Esophagus squamous epithelium (tissue), 5 donors: ENCODE results near the gene NLGN1. TPM values are rescaled to one million over a fixed set of nuclear protein-coding genes. Genes with fewer than 3 reads are reported as not detected.

Source experiments
- DNase-seq: peaks from one replicate; lab custom pipeline; 2025; lab: John Stamatoyannopoulos, UW
- H3K27ac ChIP-seq, 4 donors: fragments of 200-600 bp; sonication (generic); one replicate each; pipeline ENCODE4 v1.5.1; 2016 to 2019; ENCODE audit warnings: mild to moderate bottlenecking in 1 of 4
- H3K27me3 ChIP-seq, 4 donors: fragments of 200-600 bp; sonication (generic); 1 replicate in 3 of 4; 2 replicates in 1 of 4; pipeline versions ENCODE4 v1.5.1 to v1.6.0; 2017 to 2021; ENCODE audit warnings: antibody characterized with exemption in 1 of 4
- H3K36me3 ChIP-seq, 3 donors: fragments of 200-600 bp; sonication (generic); one replicate each; pipeline ENCODE4 v1.5.1; 2016 to 2019
- H3K4me1 ChIP-seq, 3 donors: fragments of 200-600 bp; sonication (generic); one replicate each; pipeline ENCODE4 v1.5.1; 2017 to 2019
- H3K4me3 ChIP-seq, 4 donors: fragments of 200-600 bp; sonication (generic); 1 replicate in 3 of 4; 2 replicates in 1 of 4; pipeline ENCODE4 v1.5.1; 2016 to 2019; ENCODE audit warnings: mild to moderate bottlenecking in 2 of 4, moderate library complexity in 1 of 4
- H3K9me3 ChIP-seq, 3 donors: fragments of 200-600 bp; sonication (generic); one replicate each; pipeline ENCODE4 v1.5.1; 2016 to 2019
- POLR2A ChIP-seq, 4 donors: fragments of 450-650 bp; IDR thresholded peaks; one replicate each; pipeline ENCODE4 v1.6.1; 2017; ENCODE audit warnings: antibody characterized with exemption in 4 of 4, mild to moderate bottlenecking in 4 of 4, moderate library complexity in 3 of 4
- WGBS, 2 donors: methylation state at CpG; one replicate each; pipeline ENCODE4 v1.1.5; 2018; 5-methylcytosine and 5-hydroxymethylcytosine counted together
- intact Hi-C: fragments of 100-400 bp; cut with DNase I; formaldehyde crosslinking; loops from one replicate; pipeline ENCODE4 v1.15.0; 2022
- total RNA-seq, 4 donors: library from RNA; depleted of rRNA; stranded (reverse); fragments of >200 nt; gene quantifications; one replicate each; pipeline ENCODE4 v1.1.0, GENCODE V29; 2016
- TF ChIP-seq, protein P1 (sequence below), 6 experiments: fragments of 450-650 bp in 4 of 6; fragments of 200-600 bp in 2 of 6; sonication (generic) in 2 of 6; IDR thresholded peaks; one replicate each; pipeline ENCODE4 v1.5.1; 2016 to 2019; ENCODE audit warnings: antibody characterized with exemption in 6 of 6, mild to moderate bottlenecking in 4 of 6, moderate library complexity in 4 of 6
- donor health status: DM: yes; HTN: yes; CAD: no.

The NLGN1 gene
- total RNA-seq, 4 donors from 2014 or later, result 0.34 to 12.6 (median 2.9) TPM

DNA sequence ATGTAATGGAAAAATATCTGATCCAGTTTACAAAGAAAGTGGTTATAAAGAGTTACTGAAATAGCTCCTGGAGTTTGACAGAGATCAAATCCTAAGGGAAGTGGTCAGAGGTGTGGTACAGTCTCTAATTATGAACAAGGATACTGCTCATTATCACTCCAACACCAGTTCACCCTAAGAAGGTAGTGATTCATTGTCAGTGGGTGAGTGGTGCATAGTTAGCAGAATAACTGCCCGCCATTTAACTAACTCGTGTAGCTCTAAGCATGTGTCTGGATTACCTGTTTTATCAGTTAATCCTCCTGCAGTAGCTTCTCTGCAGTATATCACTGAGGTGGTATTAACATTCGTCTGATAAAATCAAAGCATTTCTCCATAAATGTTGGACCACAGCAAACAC lies 700.1 kb downstream of the NLGN1 start:
- Histone ChIP-seq H3K4me3 (no peak overlapping the region), H3K27ac (no peak overlapping the region), H3K4me1 (no peaks in the 10 kb centered on the region), H3K36me3 (no peaks in the 10 kb centered on the region), H3K9me3 (no peaks in the 10 kb centered on the region), H3K27me3 (no peaks in the 10 kb centered on the region)
- 79 to 87% methylated on average over 3 of the region's 3 CpGs for WGBS, 2 donors
- TF ChIP-seq, protein P1, sequence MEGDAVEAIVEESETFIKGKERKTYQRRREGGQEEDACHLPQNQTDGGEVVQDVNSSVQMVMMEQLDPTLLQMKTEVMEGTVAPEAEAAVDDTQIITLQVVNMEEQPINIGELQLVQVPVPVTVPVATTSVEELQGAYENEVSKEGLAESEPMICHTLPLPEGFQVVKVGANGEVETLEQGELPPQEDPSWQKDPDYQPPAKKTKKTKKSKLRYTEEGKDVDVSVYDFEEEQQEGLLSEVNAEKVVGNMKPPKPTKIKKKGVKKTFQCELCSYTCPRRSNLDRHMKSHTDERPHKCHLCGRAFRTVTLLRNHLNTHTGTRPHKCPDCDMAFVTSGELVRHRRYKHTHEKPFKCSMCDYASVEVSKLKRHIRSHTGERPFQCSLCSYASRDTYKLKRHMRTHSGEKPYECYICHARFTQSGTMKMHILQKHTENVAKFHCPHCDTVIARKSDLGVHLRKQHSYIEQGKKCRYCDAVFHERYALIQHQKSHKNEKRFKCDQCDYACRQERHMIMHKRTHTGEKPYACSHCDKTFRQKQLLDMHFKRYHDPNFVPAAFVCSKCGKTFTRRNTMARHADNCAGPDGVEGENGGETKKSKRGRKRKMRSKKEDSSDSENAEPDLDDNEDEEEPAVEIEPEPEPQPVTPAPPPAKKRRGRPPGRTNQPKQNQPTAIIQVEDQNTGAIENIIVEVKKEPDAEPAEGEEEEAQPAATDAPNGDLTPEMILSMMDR (IDR thresholded peaks at IDR 0.05), result no peak
- TF ChIP-seq POLR2A (IDR thresholded peaks at IDR 0.05), result no peak
- no peak for DNase-seq
- intact Hi-C loops, result no loop called here

DNA sequence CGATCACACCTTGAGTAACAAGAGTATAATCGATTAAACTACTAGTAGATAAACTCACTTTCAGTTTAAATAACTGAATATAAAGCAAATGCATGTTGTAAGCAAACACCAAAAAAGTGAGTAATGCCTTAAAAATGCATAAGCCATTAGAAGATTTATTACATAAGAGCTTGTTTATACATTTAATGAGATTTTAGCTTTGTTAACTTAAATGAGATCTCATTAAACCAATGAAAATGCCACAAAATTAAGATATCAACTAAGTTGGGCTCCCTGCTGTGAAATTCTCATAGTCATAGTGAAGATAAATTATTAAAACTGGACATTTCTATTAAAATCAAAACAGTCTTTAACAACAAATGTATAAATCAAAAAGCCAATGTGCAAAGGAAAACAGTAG lies 701.2 kb downstream of the NLGN1 start:
- 76 to 80% methylated on average over 2 of the region's 2 CpGs for WGBS, 2 donors
- H3K4me3 ChIP-seq, result no peak overlapping the region
- DNase-seq, result no peak
- H3K27ac ChIP-seq, result no peak overlapping the region
- no peaks in the 10 kb centered on the region for H3K9me3 ChIP-seq
- no peak for TF ChIP-seq POLR2A (IDR thresholded peaks at IDR 0.05)
- TF ChIP-seq, protein P1 (IDR thresholded peaks at IDR 0.05), result no peak
- H3K4me1 ChIP-seq, result no peaks in the 10 kb centered on the region
- intact Hi-C loops, result no loop called here
- H3K36me3 ChIP-seq, result no peaks in the 10 kb centered on the region
- no peaks in the 10 kb centered on the region for H3K27me3 ChIP-seq

DNA sequence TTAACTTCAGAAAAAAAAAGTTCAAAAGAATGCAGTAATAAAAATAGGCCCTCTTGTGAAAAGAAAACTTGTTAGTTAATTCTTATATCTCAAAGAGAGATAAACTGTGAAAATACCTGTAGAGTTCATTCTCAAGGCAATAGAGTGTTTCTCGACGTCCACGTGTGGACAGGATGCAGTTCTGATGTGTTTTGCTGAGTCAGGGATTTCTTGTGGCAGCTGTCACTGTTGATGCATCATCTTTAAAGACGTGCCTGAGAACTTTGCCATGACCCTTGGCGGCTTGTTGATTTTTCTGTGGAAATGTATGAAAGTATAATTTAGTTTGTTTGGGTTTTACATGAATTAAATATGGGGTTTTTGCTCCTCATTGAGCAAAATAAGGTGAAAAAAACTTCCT lies 702.2 kb downstream of the NLGN1 start:
- DNase-seq, result no peak
- Histone ChIP-seq H3K36me3 (no peaks in the 10 kb centered on the region), H3K27me3 (no peaks in the 10 kb centered on the region), H3K4me3 (no peak overlapping the region), H3K4me1 (no peaks in the 10 kb centered on the region), H3K27ac (no peak overlapping the region), H3K9me3 (no peaks in the 10 kb centered on the region)
- intact Hi-C loops, result no loop called here
- WGBS, 2 donors, result 72 to 78% methylated on average over 5 of the region's 5 CpGs
- TF ChIP-seq, protein P1 (IDR thresholded peaks at IDR 0.05), result no peak
- TF ChIP-seq POLR2A (IDR thresholded peaks at IDR 0.05), result no peak

DNA sequence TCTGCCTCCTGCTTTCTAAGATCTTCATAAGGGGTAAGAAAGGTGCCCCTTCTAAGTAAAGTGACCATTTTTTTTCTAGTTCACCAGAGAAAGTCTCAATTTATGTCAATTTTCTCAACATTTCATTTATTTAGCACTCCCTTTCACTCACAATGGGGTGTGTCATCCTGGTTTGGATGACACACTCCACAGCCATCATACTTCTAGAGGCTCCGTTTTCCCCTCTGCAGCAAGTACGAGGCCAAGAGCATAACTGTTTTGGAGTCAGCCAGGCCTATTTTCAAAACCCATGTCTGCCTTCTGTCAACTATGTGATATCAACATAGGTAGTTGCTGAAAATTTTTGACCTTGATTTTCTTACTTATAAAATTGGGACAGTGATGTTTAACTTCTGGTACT lies 703.2 kb downstream of the NLGN1 start:
- no peaks in the 10 kb centered on the region for H3K27me3 ChIP-seq
- no peak overlapping the region for H3K4me3 ChIP-seq
- WGBS, 2 donors, result 84 to 85% methylated on average over 2 of the region's 2 CpGs
- intact Hi-C loops, result no loop called here
- no peak overlapping the region for H3K27ac ChIP-seq
- no peak for DNase-seq
- no peaks in the 10 kb centered on the region for H3K4me1 ChIP-seq
- H3K9me3 ChIP-seq, result no peaks in the 10 kb centered on the region
- no peak for TF ChIP-seq POLR2A (IDR thresholded peaks at IDR 0.05)
- TF ChIP-seq, protein P1 (IDR thresholded peaks at IDR 0.05), result no peak
- H3K36me3 ChIP-seq, result no peaks in the 10 kb centered on the region

DNA sequence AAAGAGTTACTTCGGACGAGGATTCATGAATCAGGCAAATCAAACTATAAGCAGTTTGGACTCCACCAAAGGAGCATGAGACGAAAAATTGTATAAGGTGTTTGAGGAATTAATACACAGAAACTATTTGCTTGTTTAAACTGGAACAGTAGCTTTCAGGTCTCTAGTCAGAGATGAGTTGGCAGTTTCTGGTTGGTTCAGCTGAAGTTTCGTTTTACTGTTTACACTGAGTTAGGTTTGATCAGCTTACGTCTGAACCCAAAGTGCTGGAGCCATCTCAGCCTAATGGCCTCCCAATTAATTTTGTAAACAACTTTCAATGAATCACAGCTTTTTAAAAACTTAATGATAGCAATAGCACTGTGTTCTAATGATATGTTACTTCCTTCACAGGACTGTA lies 703.7 kb downstream of the NLGN1 start:
- DNase-seq, result no peak
- no peaks in the 10 kb centered on the region for H3K4me1 ChIP-seq
- WGBS, 2 donors, result 61 to 63% methylated on average over 5 of the region's 5 CpGs
- intact Hi-C loops, result no loop called here
- no peaks in the 10 kb centered on the region for H3K27me3 ChIP-seq
- no peaks in the 10 kb centered on the region for H3K9me3 ChIP-seq
- no peak overlapping the region for H3K27ac ChIP-seq
- TF ChIP-seq, protein P1 (IDR thresholded peaks at IDR 0.05), result no peak
- no peak for TF ChIP-seq POLR2A (IDR thresholded peaks at IDR 0.05)
- no peaks in the 10 kb centered on the region for H3K36me3 ChIP-seq
- H3K4me3 ChIP-seq, result no peak overlapping the region
